Thoracic aorta (tissue), 2 donors: ENCODE results near the gene NAE1. TPM values are rescaled to one million over a fixed set of nuclear protein-coding genes. Genes with fewer than 3 reads are reported as not detected.
"Not testable (repeated sequence)": the region's sequence is repeated elsewhere in the genome, so short reads cannot be mapped to it uniquely, and the experiment has no call there.

Experiments used
- ATAC-seq: fragments of 150-250 bp; one replicate; pipeline ENCODE4 v1.8.0; 2017; ENCODE audit warnings: low read depth; ENCODE audit not compliant: insufficient number of reproducible peaks, low FRiP score
- DNase-seq: peaks from one replicate; pipeline ENCODE4 v3.0.0-alpha.2; 2020; ENCODE audit warnings: low spot score
- H3K27ac ChIP-seq, 2 donors: fragments of 200-600 bp; sonication (generic); 1 replicate in 1 of 2; 2 replicates in 1 of 2; pipeline ENCODE4 v1.5.1; 2016; ENCODE audit warnings: mild to moderate bottlenecking in 2 of 2, moderate library complexity in 2 of 2
- H3K27me3 ChIP-seq: fragments of 200-600 bp; sonication (generic); replicated peaks from 2 replicates; pipeline ENCODE4 v1.6.0; 2016; ENCODE audit warnings: mild to moderate bottlenecking; ENCODE audit not compliant: insufficient read depth
- H3K36me3 ChIP-seq: fragments of 200-600 bp; sonication (generic); one replicate; pipeline ENCODE4 v1.5.1; 2016
- H3K4me1 ChIP-seq, 2 donors: fragments of 200-600 bp; sonication (generic); 1 replicate in 1 of 2; 2 replicates in 1 of 2; pipeline versions ENCODE4 v1.5.1 to v1.6.0; 2016; ENCODE audit warnings: low read depth in 2 of 2, mild to moderate bottlenecking in 1 of 2; ENCODE audit not compliant: control insufficient read depth in 1 of 2
- H3K4me3 ChIP-seq: fragments of 200-600 bp; sonication (generic); 2 replicates; pipeline ENCODE4 v1.5.1; 2016; ENCODE audit warnings: mild to moderate bottlenecking
- H3K9me3 ChIP-seq: fragments of 200-600 bp; sonication (generic); 2 replicates; pipeline ENCODE4 v1.5.1; 2016
- total RNA-seq, 2 donors: library from RNA; depleted of rRNA; stranded (reverse); fragments of >200 nt; gene quantifications; one replicate each; pipeline versions ENCODE4 v1.1.0 to v1.2.3, GENCODE V29; 2016
- TF ChIP-seq, protein P1 (sequence below): fragments of 200-600 bp; sonication (generic); IDR thresholded peaks from one replicate; pipeline ENCODE4 v1.5.1; 2019; ENCODE audit warnings: antibody characterized with exemption

NAE1 gene
- total RNA-seq, 2 donors from 2014 or later = 29.6 to 48.0 TPM

DNA sequence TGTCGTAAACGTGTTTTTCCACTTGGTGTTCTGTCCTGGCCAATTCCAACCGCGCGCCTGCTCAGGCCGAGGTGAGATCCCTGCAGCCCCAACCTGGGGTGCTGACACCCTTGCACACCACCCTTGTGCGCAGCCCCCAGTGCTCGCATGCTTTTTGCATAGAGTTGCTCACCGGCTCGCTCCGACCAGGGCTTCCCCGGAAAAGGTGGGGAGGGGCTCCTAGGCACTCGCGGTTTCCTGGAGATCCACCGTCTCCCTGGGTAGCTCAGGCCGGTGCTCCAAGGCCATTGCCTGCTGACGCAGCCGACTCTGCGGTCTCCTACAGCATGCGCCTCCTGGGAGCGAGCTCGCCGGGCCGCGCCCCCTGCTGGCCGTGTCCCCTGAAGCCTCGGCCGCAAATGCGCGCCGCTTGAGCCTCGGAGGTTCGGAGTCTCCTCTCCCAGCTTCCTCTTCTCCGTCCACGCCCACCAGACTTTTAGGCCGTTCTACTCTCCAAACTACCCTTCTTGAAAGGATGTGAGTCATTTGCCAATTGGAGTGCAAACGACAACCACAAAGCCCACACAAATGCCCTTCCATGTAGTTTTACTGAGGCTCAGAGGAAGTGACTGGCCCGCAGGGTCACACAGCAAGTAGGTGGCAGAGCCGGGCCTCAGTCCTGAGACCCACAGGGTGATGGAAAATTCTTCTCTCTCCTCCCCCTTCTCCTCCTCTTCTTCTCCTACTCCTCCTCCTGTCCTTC, 42.3 kb upstream of the NAE1 start:
- H3K36me3 ChIP-seq = no peaks in the 10 kb centered on the region
- H3K27me3 ChIP-seq = no peaks in the 10 kb centered on the region
- peaks cover 5 to 14% of the 10 kb centered on the region in 2 donors for H3K4me1 ChIP-seq
- peak overlapping the region; percentile 46 to 61 for H3K27ac ChIP-seq
- ATAC-seq (peak; percentile 75), DNase-seq (peak; percentile 72)
- TF ChIP-seq, protein P1, sequence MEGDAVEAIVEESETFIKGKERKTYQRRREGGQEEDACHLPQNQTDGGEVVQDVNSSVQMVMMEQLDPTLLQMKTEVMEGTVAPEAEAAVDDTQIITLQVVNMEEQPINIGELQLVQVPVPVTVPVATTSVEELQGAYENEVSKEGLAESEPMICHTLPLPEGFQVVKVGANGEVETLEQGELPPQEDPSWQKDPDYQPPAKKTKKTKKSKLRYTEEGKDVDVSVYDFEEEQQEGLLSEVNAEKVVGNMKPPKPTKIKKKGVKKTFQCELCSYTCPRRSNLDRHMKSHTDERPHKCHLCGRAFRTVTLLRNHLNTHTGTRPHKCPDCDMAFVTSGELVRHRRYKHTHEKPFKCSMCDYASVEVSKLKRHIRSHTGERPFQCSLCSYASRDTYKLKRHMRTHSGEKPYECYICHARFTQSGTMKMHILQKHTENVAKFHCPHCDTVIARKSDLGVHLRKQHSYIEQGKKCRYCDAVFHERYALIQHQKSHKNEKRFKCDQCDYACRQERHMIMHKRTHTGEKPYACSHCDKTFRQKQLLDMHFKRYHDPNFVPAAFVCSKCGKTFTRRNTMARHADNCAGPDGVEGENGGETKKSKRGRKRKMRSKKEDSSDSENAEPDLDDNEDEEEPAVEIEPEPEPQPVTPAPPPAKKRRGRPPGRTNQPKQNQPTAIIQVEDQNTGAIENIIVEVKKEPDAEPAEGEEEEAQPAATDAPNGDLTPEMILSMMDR = peak; percentile 89
- peak overlapping the region; percentile 66 for H3K4me3 ChIP-seq
- H3K9me3 ChIP-seq = no peaks in the 10 kb centered on the region

DNA sequence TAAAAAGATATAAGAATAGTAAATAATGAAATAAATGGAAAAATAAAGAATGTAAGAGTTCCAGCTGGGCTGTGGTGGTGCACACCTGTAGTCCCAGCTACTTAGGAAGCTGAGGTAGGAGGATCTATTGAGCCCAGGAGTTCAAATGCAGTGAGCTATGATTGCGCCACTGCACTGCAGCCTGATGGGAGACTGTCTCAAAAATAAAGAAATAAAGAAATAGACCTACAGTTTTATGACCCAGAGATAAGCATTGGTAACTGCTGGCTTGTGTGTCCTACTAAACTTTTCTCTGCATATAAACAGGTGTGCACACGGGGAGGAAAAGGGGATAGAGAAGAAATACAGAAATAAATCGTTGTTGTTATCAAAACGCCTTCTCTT, 41.8 kb upstream of the NAE1 start:
- Histone ChIP-seq H3K36me3 (no peaks in the 10 kb centered on the region), H3K4me1 (peaks cover 5 to 14% of the 10 kb centered on the region in 2 donors), H3K4me3 (peak overlapping the region; percentile 66), H3K27ac (peak overlapping the region in 1 of 2 donors; percentile 61), H3K27me3 (no peaks in the 10 kb centered on the region), H3K9me3 (no peaks in the 10 kb centered on the region)
- ATAC-seq = no peak
- DNase-seq = no peak
- TF ChIP-seq, protein P1 = no peak

DNA sequence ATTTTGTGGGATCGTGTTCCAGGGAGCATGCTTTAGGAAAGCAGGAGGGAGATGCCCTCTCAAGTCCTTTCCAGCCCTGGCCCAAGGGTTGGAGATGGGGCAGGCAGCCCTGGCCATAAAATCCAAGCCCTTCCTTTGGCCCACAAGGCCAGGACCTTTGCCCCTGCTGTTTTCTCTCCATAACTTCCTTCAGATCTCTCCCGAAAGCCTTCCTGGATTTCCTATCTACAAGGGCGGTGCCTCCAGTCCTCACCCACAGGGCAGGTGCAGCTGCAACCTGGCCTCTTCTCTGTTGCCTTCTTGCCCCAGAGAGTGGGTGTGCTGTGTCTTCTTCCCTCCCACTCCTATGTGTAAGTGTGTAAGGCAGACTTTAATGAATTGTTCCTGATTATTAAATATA, 41.1 kb upstream of the NAE1 start:
- no peaks in the 10 kb centered on the region for H3K27me3 ChIP-seq
- no peak for DNase-seq
- H3K36me3 ChIP-seq = no peaks in the 10 kb centered on the region
- no peak overlapping the region for H3K27ac ChIP-seq
- H3K9me3 ChIP-seq = no peaks in the 10 kb centered on the region
- TF ChIP-seq, protein P1 = no peak
- no peak for ATAC-seq
- H3K4me1 ChIP-seq = peaks cover 5 to 14% of the 10 kb centered on the region in 2 donors
- H3K4me3 ChIP-seq = no peak overlapping the region

DNA sequence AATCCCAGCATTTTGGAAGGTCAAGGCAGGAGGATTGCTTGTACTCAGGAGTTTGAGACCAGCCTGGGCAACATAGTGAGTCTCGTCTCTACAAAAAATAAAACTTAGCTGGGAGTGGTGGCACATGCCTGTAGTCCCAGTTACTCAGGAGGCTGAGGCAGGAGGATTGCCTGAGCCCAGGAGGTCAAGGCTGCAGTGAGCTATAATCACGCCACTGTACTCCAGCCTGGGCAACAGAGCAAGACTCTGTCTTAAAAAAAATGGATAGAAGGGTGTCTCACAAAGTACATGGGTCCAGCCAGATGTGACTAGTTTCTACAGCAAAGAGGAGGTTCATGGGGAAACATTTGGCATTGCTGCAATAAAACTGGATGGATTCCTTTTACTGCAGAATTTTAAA, 40.6 kb upstream of the NAE1 start:
- H3K27me3 ChIP-seq, H3K4me3 ChIP-seq, H3K27ac ChIP-seq, H3K9me3 ChIP-seq, DNase-seq, H3K36me3 ChIP-seq, ATAC-seq: not testable (repeated sequence)
- H3K4me1 ChIP-seq = peaks cover 5 to 14% of the 10 kb centered on the region in 2 donors

DNA sequence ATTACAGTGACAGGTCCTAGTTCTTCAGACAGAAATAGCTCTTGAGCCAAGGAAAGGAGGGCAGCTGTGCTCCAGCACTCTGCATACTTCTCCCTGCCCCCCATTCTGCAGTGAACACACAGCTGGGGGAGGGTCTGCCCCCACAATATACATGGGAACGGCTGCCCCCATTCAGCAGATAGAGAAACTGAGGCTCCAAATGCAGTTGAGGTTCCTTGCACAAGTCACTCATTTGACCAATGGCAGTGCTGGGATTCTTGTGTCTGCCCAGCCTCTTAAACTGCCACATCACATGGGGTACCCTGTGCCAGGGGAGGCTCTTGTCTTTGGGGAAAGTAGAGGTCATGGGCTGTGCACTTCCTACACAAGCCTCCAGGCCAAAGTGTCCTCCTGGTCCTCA, 38.6 kb upstream of the NAE1 start:
- DNase-seq = no peak
- no peak overlapping the region for H3K27ac ChIP-seq
- peaks cover 5 to 13% of the 10 kb centered on the region in 2 donors for H3K4me1 ChIP-seq
- no peak overlapping the region for H3K4me3 ChIP-seq
- H3K27me3 ChIP-seq = no peaks in the 10 kb centered on the region
- TF ChIP-seq, protein P1 = no peak
- H3K36me3 ChIP-seq = no peaks in the 10 kb centered on the region
- ATAC-seq = no peak
- H3K9me3 ChIP-seq = no peaks in the 10 kb centered on the region

DNA sequence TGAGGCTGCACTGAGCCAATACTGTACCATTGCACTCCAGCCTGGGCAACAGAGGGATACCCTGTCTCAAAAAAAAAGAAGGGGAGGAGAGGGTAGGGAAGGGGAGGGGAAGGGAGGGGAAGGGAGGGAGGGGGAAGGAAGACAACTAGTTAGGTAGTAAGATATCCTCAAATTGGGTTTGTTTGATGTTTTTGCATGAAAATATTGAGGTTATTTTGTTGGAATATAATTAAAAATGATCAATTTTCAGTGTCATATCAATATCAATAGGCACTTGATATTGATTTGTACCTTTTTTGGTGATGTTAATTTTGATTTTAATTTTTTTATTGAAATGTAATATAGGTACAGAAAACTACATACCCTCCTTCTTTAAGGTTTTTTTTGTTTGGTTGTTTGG, 32.9 kb upstream of the NAE1 start:
- ATAC-seq (no peak), DNase-seq (no peak)
- H3K4me1 ChIP-seq = no peaks in the 10 kb centered on the region
- no peaks in the 10 kb centered on the region for H3K9me3 ChIP-seq
- H3K36me3 ChIP-seq = no peaks in the 10 kb centered on the region
- no peak overlapping the region for H3K27ac ChIP-seq
- H3K27me3 ChIP-seq = no peaks in the 10 kb centered on the region
- TF ChIP-seq, protein P1 = no peak
- no peak overlapping the region for H3K4me3 ChIP-seq
